Posterior vena cava (tissue), 2 donors: ENCODE measurements around the gene HS3ST6. TPM values are rescaled to one million over a fixed set of nuclear protein-coding genes. Genes with fewer than 3 reads are reported as not detected.

Source experiments
- DNase-seq: peaks from one replicate; pipeline ENCODE4 v3.0.0-alpha.2; 2020; ENCODE audit warnings: low spot score
- intact Hi-C, 2 donors: fragments of 100-400 bp; cut with DNase I; formaldehyde crosslinking; loops; one replicate each; pipeline versions ENCODE4 v1.14.1 to v1.14.2; 2022 to 2023
- total RNA-seq, 2 donors: library from RNA; stranded (reverse); fragmentation: NEBNext Ultra II Directional; extraction: Animal tissue kit (Norgen Biotek cat#: 25700); gene quantifications; one replicate each; pipeline ENCODE4 v1.2.1, GENCODE V29; 2021
- donor health status: DM: yes; HTN: yes; CAD: no.
- donor health status: DM: yes; HTN: yes; CAD: no.

Gene HS3ST6
- total RNA-seq, 2 donors from 2014 or later = not detected

DNA sequence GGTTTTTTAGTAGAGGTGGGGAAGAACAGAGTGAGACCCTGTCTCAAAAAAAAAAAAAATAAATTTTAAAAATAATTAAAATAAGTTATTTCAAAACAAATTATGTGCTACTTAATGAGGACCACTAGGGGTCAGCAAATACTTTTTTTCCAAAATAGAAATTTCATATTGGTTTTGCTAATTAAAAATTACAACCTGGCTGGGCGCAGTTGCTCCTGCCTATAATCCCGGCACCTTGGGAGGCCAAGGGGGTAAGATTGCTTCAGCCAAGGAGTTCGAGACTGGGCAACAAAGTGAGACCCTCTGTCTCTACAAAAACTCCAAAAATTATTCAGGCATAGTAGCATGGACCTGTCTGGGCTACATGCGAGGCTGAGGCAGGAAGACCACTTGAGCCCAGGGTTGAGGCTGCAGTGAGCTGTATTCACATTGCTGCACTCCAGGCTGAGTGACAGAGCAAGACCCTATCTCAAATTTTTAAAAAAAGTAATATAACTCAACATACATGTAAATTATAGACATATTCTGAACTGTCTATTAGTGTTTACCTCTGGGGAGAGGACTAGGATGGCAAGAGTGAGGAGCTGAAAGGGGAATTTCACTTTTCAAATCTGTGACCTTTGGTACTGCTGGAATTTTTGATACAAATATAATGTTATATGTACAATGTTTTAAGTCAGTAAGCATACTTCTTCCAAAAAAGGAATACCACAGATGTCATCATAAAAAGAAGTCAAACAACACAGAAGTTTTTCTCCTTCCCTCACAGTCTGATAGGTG lies 54.3 kb downstream of the HS3ST6 start:
- intact Hi-C loops = loop anchor here (2.0 to 5.0 kb wide), 2 partner anchors 65 to 68 kb away; no protein-coding TSS in a partner anchor

DNA sequence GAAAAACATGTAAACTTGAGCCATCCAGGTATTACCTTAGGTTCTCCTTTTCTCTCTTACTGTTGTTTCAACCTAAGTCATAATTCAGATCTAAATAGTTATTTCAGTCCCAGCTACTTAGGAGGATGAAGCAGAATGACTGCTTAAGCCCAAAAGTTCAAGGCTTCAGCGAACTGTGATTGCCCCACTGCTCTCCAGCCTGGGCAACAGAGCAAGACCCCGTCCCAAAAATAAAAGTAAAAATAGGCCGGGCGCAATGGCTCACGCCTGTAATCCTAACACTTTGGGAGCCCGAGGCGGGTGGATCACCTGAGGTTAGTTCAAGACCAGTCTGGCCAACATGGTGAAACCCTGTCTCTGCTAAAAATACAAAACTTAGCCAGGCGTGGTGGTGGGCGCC lies 55.8 kb downstream of the HS3ST6 start:
- intact Hi-C loops = loop anchor here in 1 of 2 donors (5.0 kb wide), 1 partner anchor 70 kb away; no protein-coding TSS in a partner anchor
- no peak for DNase-seq

More for the DNA sequence above, 54.3 kb downstream of the HS3ST6 start:
- DNase-seq = no peak

DNA sequence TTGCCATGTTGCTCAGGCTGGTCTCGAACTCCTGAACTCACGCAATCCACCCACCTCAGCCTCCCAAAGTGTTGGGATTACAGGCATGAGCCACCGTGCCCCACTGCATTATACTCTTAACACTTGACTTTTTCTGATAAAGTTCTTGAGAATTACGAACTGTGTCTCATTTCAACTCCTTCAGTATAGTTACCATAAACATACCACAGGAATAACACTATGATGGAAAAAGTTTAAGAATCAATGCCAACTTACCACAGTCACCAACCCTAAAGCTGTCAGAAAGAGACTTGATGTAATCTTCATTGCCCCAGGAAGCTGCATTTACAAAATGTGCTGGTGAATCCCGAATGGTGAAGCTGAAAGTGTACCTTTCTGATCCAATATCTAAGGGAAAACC lies 56.5 kb downstream of the HS3ST6 start:
- DNase-seq = no peak
- intact Hi-C loops = loop anchor here in 1 of 2 donors (5.0 kb wide), 1 partner anchor 71 kb away; no protein-coding TSS in a partner anchor

Other genes starting within 250 kb of the HS3ST6 start
- gene JPT2, start 240.1 kb downstream of the HS3ST6 start, total RNA-seq = 10 to 100 TPM; 23.3 to 31.1 TPM
- 10 to 100 TPM; 37.1 to 42.3 TPM for gene MAPK8IP3, start 212.2 kb downstream of the HS3ST6 start, total RNA-seq
- 10 to 100 TPM; 31.6 to 47.0 TPM for gene NME3, start 146.9 kb downstream of the HS3ST6 start, total RNA-seq
- 10 to 100 TPM; 10.2 to 12.0 TPM for gene EME2, start 145.6 kb downstream of the HS3ST6 start, total RNA-seq
- gene MRPS34, start 145.3 kb downstream of the HS3ST6 start, total RNA-seq = 10 to 100 TPM; 37.3 to 45.8 TPM
- 10 to 100 TPM; 21.7 to 26.7 TPM for gene SPSB3, start 135.8 kb downstream of the HS3ST6 start, total RNA-seq
- 10 to 100 TPM; 30.4 to 30.9 TPM for gene NUBP2, start 135.5 kb downstream of the HS3ST6 start, total RNA-seq
- under 1 TPM in 1 of 2 donors, not detected in 1; 0.10 TPM for gene IGFALS, start 124.7 kb downstream of the HS3ST6 start, total RNA-seq
- gene HAGH, start 91.6 kb downstream of the HS3ST6 start, total RNA-seq = 10 to 100 TPM; 36.1 to 48.2 TPM
- 10 to 100 TPM; 14.0 to 17.3 TPM for gene FAHD1, start 91.2 kb downstream of the HS3ST6 start, total RNA-seq
- gene MEIOB, start 46.3 kb downstream of the HS3ST6 start, total RNA-seq = not detected
- gene MSRB1, start 24.8 kb upstream of the HS3ST6 start, total RNA-seq = 10 to 100 TPM; 61.4 to 70.0 TPM
- not detected for gene RPL3L, start 36.3 kb upstream of the HS3ST6 start, total RNA-seq
- gene NDUFB10, start 41.1 kb upstream of the HS3ST6 start, total RNA-seq = 100 to 1,000 TPM; 112 to 116 TPM
- 1,000 to 10,000 TPM; 1,131 to 1,263 TPM for gene RPS2, start 46.4 kb upstream of the HS3ST6 start, total RNA-seq
- gene RNF151, start 48.4 kb upstream of the HS3ST6 start, total RNA-seq = not detected
- gene TBL3, start 53.6 kb upstream of the HS3ST6 start, total RNA-seq = 10 to 100 TPM; 17.6 to 20.1 TPM
- gene NOXO1, start 63.1 kb upstream of the HS3ST6 start, total RNA-seq = not detected
- 10 to 100 TPM; 15.1 to 16.2 TPM for gene GFER, start 65.8 kb upstream of the HS3ST6 start, total RNA-seq
- gene SYNGR3, start 71.6 kb upstream of the HS3ST6 start, total RNA-seq = under 1 TPM; 0.33 to 0.83 TPM
- 10 to 100 TPM; 29.4 to 38.7 TPM for gene ZNF598, start 91.4 kb upstream of the HS3ST6 start, total RNA-seq
- gene NPW, start 101.4 kb upstream of the HS3ST6 start, total RNA-seq = not detected
- gene NHERF2, start 108.5 kb upstream of the HS3ST6 start, total RNA-seq = 100 to 1,000 TPM; 115 to 143 TPM
- gene NTHL1, start 129.4 kb upstream of the HS3ST6 start, total RNA-seq = 10 to 100 TPM in 1 of 2 donors, 1 to 10 TPM in 1; 8.1 to 15.2 TPM
- 10 to 100 TPM; 77.8 to 86.9 TPM for gene TSC2, start 129.6 kb upstream of the HS3ST6 start, total RNA-seq
- 100 to 1,000 TPM; 177 to 181 TPM for gene PKD1, start 217.5 kb upstream of the HS3ST6 start, total RNA-seq
- gene RAB26, start 230.2 kb upstream of the HS3ST6 start, total RNA-seq = under 1 TPM in 1 of 2 donors, not detected in 1; 0.28 TPM
- gene TRAF7, start 237.4 kb upstream of the HS3ST6 start, total RNA-seq = 10 to 100 TPM; 56.7 to 62.0 TPM